Adrenal gland (tissue), 12 donors: ENCODE results near the gene RPL7A. TPM values are rescaled to one million over a fixed set of nuclear protein-coding genes. Genes with fewer than 3 reads are reported as not detected.
"Not testable (repeated sequence)": the region's sequence is repeated elsewhere in the genome, so short reads cannot be mapped to it uniquely, and the experiment has no call there.

ENCODE experiments used
- DNase-seq, 7 donors: peaks; one replicate each; pipeline ENCODE4 v3.0.0-alpha.2; 2019 to 2020
- H3K27ac ChIP-seq, 5 donors: fragments of 200-600 bp; sonication (generic) in 4 of 5; 1 replicate in 3 of 5; 2 replicates in 2 of 5; pipeline versions ENCODE4 v1.5.1 to v1.8.0; 2016 to 2020; ENCODE audit warnings: mild to moderate bottlenecking in 1 of 5
- H3K27me3 ChIP-seq: fragments of 200-600 bp; 2 replicates; pipeline ENCODE4 v1.8.0; 2021
- H3K36me3 ChIP-seq, 2 donors: fragments of 200-600 bp; replicated peaks in 1 of 2; 1 replicate in 1 of 2; 2 replicates in 1 of 2; pipeline versions ENCODE4 v1.5.1 to v1.8.0; 2018 to 2022
- H3K4me1 ChIP-seq, 2 donors: fragments of 200-600 bp; replicated peaks in 1 of 2; 1 replicate in 1 of 2; 2 replicates in 1 of 2; pipeline versions ENCODE4 v1.5.1 to v1.8.0; 2018 to 2021
- H3K4me3 ChIP-seq, 4 donors: fragments of 200-600 bp; sonication (generic) in 3 of 4; one replicate each; pipeline ENCODE4 v1.5.1; 2016 to 2018
- H3K9me3 ChIP-seq, 3 donors: fragments of 200-600 bp; sonication (generic) in 1 of 3; replicated peaks in 1 of 3; 1 replicate in 2 of 3; 2 replicates in 1 of 3; pipeline versions ENCODE4 v1.5.1 to v1.8.0; 2016 to 2021
- CTCF ChIP-seq, 6 experiments: fragments of 450-650 bp in 4 of 6; fragments of 200-600 bp in 2 of 6; sonication (generic) in 1 of 6; IDR thresholded peaks; 1 replicate in 5 of 6; 2 replicates in 1 of 6; pipeline versions ENCODE4 v1.5.1 to v1.8.0; 2016 to 2021; ENCODE audit warnings: antibody characterized with exemption in 6 of 6, mild to moderate bottlenecking in 2 of 6, moderate library complexity in 1 of 6
- POLR2A ChIP-seq, 2 donors: fragments of 450-650 bp; IDR thresholded peaks; one replicate each; pipeline ENCODE4 v1.6.1; 2017; ENCODE audit warnings: antibody characterized with exemption in 2 of 2, mild to moderate bottlenecking in 2 of 2, moderate library complexity in 1 of 2
- WGBS, 4 donors: extraction: QIAGEN DNeasy Blood & Tissue Kit in 2 of 4; methylation state at CpG; one replicate each; pipeline versions ENCODE4 v1.1.5 to v1.1.7; 2013 to 2017; 5-methylcytosine and 5-hydroxymethylcytosine counted together
- intact Hi-C, 2 donors: fragments of 100-400 bp; cut with DNase I; formaldehyde crosslinking; loops; one replicate each; pipeline versions ENCODE4 v1.14.1 to v1.15.0; 2022 to 2023
- polyA plus RNA-seq, 3 donors: library from polyadenylated mRNA; stranded (reverse); fragments of 200-250 nt in 2 of 3; fragments of 350-450 nt in 1 of 3; fragmentation: Illumina TruSeq in 1 of 3; extraction: RNeasy Lipid Tissue Mini Kit (QIAGEN cat#74804) in 1 of 3; gene quantifications; one replicate each; pipeline ENCODE4 v1.2.3, GENCODE V29; 2013 to 2014
- total RNA-seq, 9 donors: library from RNA; depleted of rRNA in 4 of 9; stranded (reverse); fragments of >200 nt in 4 of 9; fragments of 120-200 nt in 1 of 9; fragmentation: NEBNext Ultra II Directional in 1 of 9; extraction: Animal tissue kit (Norgen Biotek cat#: 25700) in 1 of 9; gene quantifications; one replicate each; pipeline versions ENCODE4 v1.1.0 to v1.2.4, GENCODE V29; 2013 to 2023
- donor health status: healthy with polysubstance abuse.
- donor health status: Bipolar disorder and iron deficiency.
- donor health status: DM: yes; HTN: yes; CAD: no.
- donor health status: DM: no; HTN: no; CAD: no.
- donor health status: DM: no; HTN: no; CAD: no.
- donor health status: DM: yes; HTN: yes; CAD: no.

The RPL7A gene
- total and polyA plus RNA-seq, 12 donors, result 1,875 to 3,598 (median 2,406) TPM

GRCh38 chr9:133387680-133388079, 39.7 kb downstream of the RPL7A start:
- intact Hi-C loops, result no loop called here
- H3K36me3 ChIP-seq, result no peaks in the 10 kb centered on the region
- H3K27ac ChIP-seq, result no peak overlapping the region
- TF ChIP-seq CTCF (IDR thresholded peaks at IDR 0.05) (no peak), POLR2A (IDR thresholded peaks at IDR 0.05) (no peak)
- no peak overlapping the region for H3K4me3 ChIP-seq
- no peaks in the 10 kb centered on the region for H3K9me3 ChIP-seq
- H3K27me3 ChIP-seq, result no peaks in the 10 kb centered on the region
- 84 to 87% (median 86%) methylated on average over 5 to 9 of the region's 9 CpGs for WGBS, 4 donors
- no peak for DNase-seq
- no peaks in the 10 kb centered on the region for H3K4me1 ChIP-seq

GRCh38 chr9:133389025-133389557, 41.1 kb downstream of the RPL7A start:
- Histone ChIP-seq H3K4me3 (no peak overlapping the region), H3K4me1 (no peaks in the 10 kb centered on the region), H3K9me3 (no peaks in the 10 kb centered on the region), H3K36me3 (no peaks in the 10 kb centered on the region), H3K27ac (no peak overlapping the region), H3K27me3 (no peaks in the 10 kb centered on the region)
- intact Hi-C loops, result no loop called here
- WGBS, 4 donors, result 84 to 95% (median 93%) methylated on average over 2 to 12 of the region's 12 CpGs
- TF ChIP-seq CTCF (IDR thresholded peaks at IDR 0.05), result no peak
- TF ChIP-seq POLR2A (IDR thresholded peaks at IDR 0.05), result no peak
- no peak for DNase-seq

- TF ChIP-seq CTCF (IDR thresholded peaks at IDR 0.05) (no peak), POLR2A (IDR thresholded peaks at IDR 0.05) (no peak)
- WGBS, 4 donors, result 76 to 89% (median 87%) methylated on average over 8 to 13 of the region's 13 CpGs
- Histone ChIP-seq H3K4me1 (no peaks in the 10 kb centered on the region), H3K27me3 (no peaks in the 10 kb centered on the region), H3K27ac (no peak overlapping the region), H3K9me3 (no peaks in the 10 kb centered on the region), H3K36me3 (no peaks in the 10 kb centered on the region), H3K4me3 (no peak overlapping the region)
- no peak for DNase-seq
- intact Hi-C loops, result no loop called here
These were observed 41.5 kb downstream of the RPL7A start for GRCh38 chr9:133389562-133389961.

GRCh38 chr9:133390713-133391112, 42.7 kb downstream of the RPL7A start:
- H3K4me1 ChIP-seq, result no peaks in the 10 kb centered on the region
- no peak for TF ChIP-seq POLR2A (IDR thresholded peaks at IDR 0.05)
- TF ChIP-seq CTCF (IDR thresholded peaks at IDR 0.05), result no peak
- no peak overlapping the region for H3K27ac ChIP-seq
- no peaks in the 10 kb centered on the region for H3K36me3 ChIP-seq
- peaks cover 2% of the 10 kb centered on the region for H3K27me3 ChIP-seq
- DNase-seq, result no peak
- no peak overlapping the region for H3K4me3 ChIP-seq
- H3K9me3 ChIP-seq, result no peaks in the 10 kb centered on the region
- 79 to 82% (median 80%) methylated on average over 6 to 7 of the region's 7 CpGs for WGBS, 4 donors
- intact Hi-C loops, result no loop called here

GRCh38 chr9:133391449-133391848, 43.4 kb downstream of the RPL7A start:
- 31 to 71% (median 64%) methylated on average over 1 to 3 of the region's 4 CpGs for WGBS, 4 donors
- H3K4me1 ChIP-seq, H3K27me3 ChIP-seq, intact Hi-C loops, H3K27ac ChIP-seq, H3K36me3 ChIP-seq, H3K4me3 ChIP-seq, DNase-seq, H3K9me3 ChIP-seq: not testable (repeated sequence)

- 89 to 94% (median 91%) methylated on average over 3 of the region's 3 CpGs for WGBS, 4 donors
- intact Hi-C loops, H3K36me3 ChIP-seq, H3K9me3 ChIP-seq, H3K27ac ChIP-seq, H3K4me3 ChIP-seq, H3K4me1 ChIP-seq, H3K27me3 ChIP-seq, DNase-seq: not testable (repeated sequence)
These were observed 44.3 kb downstream of the RPL7A start for GRCh38 chr9:133392308-133392707.
